Neural progenitor cell (in vitro differentiated cells): ENCODE data around the gene AOX1. TPM values are rescaled to one million over a fixed set of nuclear protein-coding genes. Genes with fewer than 3 reads are reported as not detected.

Source experiments
- DNase-seq: peaks from one replicate; pipeline ENCODE4 v3.0.0-alpha.2; 2016; ENCODE audit warnings: low spot score
- H2AFZ ChIP-seq: fragments of 200-600 bp; sonication (generic); replicated peaks from 2 replicates; pipeline ENCODE4 v1.6.1; 2016; ENCODE audit warnings: antibody characterized with exemption
- H3F3A ChIP-seq: fragments of 200-600 bp; sonication (generic); 2 replicates; pipeline ENCODE4 v1.6.1; 2016; ENCODE audit warnings: antibody characterized with exemption, low read depth
- H3K27ac ChIP-seq: fragments of 200-600 bp; sonication (generic); 2 replicates; pipeline ENCODE4 v1.5.1; 2016; ENCODE audit warnings: mild to moderate bottlenecking
- H3K27me3 ChIP-seq: fragments of 200-600 bp; sonication (generic); 2 replicates; pipeline ENCODE4 v1.6.1; 2016; ENCODE audit warnings: mild to moderate bottlenecking, moderate library complexity
- H3K36me3 ChIP-seq: fragments of 200-600 bp; sonication (generic); 2 replicates; pipeline ENCODE4 v1.5.1; 2016
- H3K4me1 ChIP-seq: fragments of 200-600 bp; sonication (generic); 2 replicates; pipeline ENCODE4 v1.6.1; 2016; ENCODE audit warnings: mixed run types
- H3K4me2 ChIP-seq: fragments of 200-600 bp; sonication (generic); 2 replicates; pipeline ENCODE4 v1.6.1; 2016
- H3K4me3 ChIP-seq: fragments of 200-600 bp; sonication (generic); 2 replicates; pipeline ENCODE4 v1.5.1; 2016
- H3K79me2 ChIP-seq: fragments of 200-600 bp; sonication (generic); 2 replicates; pipeline ENCODE4 v1.6.1; 2016; ENCODE audit warnings: low read depth
- H3K9ac ChIP-seq: fragments of 200-600 bp; sonication (generic); 2 replicates; pipeline ENCODE4 v1.6.1; 2016
- H3K9me3 ChIP-seq: fragments of 200-600 bp; sonication (generic); 2 replicates; pipeline ENCODE4 v1.5.1; 2016; ENCODE audit warnings: low read depth
- H4K20me1 ChIP-seq: fragments of 200-600 bp; sonication (generic); 2 replicates; pipeline ENCODE4 v1.6.1; 2016; ENCODE audit warnings: low read depth
- H3K27ac Mint-ChIP-seq: 3 replicates; pipeline ENCODE4 v1.8.0; 2021; ENCODE audit warnings: mixed read lengths
- H3K27me3 Mint-ChIP-seq: 2 replicates; pipeline ENCODE4 v1.8.0; 2022; ENCODE audit warnings: low read depth, mild to moderate bottlenecking, inconsistent platforms, moderate library complexity, mixed read lengths; ENCODE audit not compliant: insufficient read depth
- H3K36me3 Mint-ChIP-seq: 3 replicates; pipeline ENCODE4 v1.8.0; 2021; ENCODE audit warnings: mixed read lengths
- H3K4me1 Mint-ChIP-seq: 3 replicates; pipeline ENCODE4 v1.8.0; 2021; ENCODE audit warnings: mixed read lengths
- H3K4me3 Mint-ChIP-seq: 3 replicates; pipeline ENCODE4 v1.8.0; 2021; ENCODE audit warnings: mild to moderate bottlenecking, moderate library complexity, mixed read lengths
- H3K9me3 Mint-ChIP-seq: 3 replicates; pipeline ENCODE4 v1.8.0; 2020; ENCODE audit warnings: mixed read lengths
- CTCF ChIP-seq: fragments of 200-600 bp; sonication (generic); IDR thresholded peaks from 2 replicates; pipeline ENCODE4 v1.5.1; 2017; ENCODE audit warnings: antibody characterized with exemption, mild to moderate bottlenecking
- EZH2 ChIP-seq: fragments of 200-600 bp; sonication (generic); IDR thresholded peaks from 2 replicates; pipeline ENCODE4 v1.6.1; 2017; ENCODE audit warnings: antibody characterized with exemption, mild to moderate bottlenecking, moderate library complexity
- EZH2phosphoT487 ChIP-seq: fragments of 200-600 bp; sonication (generic); IDR thresholded peaks from 2 replicates; pipeline ENCODE4 v1.6.1; 2017; ENCODE audit warnings: antibody characterized with exemption
- total RNA-seq: library from RNA; depleted of rRNA; stranded (reverse); fragments of >200 nt; gene quantifications from 2 replicates; pipeline ENCODE4 v1.2.3, GENCODE V29; 2015; ENCODE audit warnings: low replicate concordance

Gene AOX1
- total RNA-seq, 1 donor from 2014 or later: 6.2 TPM

DNA sequence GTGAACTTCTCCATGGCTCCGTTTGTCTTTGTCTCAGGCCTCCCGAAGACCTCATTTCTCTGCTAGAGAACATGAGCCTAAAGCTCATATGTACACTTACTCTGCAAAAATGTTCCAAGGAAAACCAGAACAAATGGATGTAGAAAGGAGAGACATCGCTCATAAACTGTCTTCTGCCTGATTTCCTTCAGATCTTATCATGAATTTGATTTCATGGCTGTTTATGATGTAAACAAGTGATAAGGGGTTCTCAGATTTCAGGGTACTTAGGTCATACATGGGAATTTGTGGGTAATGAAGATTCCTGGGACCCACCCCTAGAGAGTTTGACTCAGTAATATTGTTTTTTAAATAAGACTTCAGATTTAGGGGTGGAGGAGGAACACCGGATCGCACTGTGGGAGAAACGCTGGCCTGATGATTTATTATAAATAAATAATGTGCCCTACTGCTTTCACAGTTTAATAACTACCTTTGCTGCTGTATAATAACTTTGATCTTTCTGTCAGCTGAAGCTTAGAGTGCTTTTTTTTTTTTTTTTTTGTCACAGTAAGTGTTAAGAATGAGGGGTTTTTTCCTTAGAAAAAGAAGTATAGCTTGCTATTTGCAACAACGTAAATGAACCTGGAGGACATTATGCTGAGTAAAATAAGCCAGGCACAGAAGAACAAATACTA lies 14.9 kb downstream of the AOX1 start:
- Histone ChIP-seq H3K27ac (no peak overlapping the region), H3K4me3 (no peak overlapping the region), H3K27me3 (no peaks in the 10 kb centered on the region), H3K9me3 (no peaks in the 10 kb centered on the region), H3K9ac (no peak overlapping the region), H3K36me3 (no peaks in the 10 kb centered on the region), H3F3A (no peaks in the 10 kb centered on the region), H3K79me2 (no peaks in the 10 kb centered on the region), H4K20me1 (no peaks in the 10 kb centered on the region), H3K4me1 (no peaks in the 10 kb centered on the region), H3K4me2 (no peak overlapping the region), H2AFZ (no peak overlapping the region)
- Mint-ChIP-seq H3K4me1 (peaks cover 2% of the 10 kb centered on the region), H3K9me3 (no peaks in the 10 kb centered on the region), H3K27ac (no peak overlapping the region), H3K36me3 (no peaks in the 10 kb centered on the region), H3K27me3 (peaks cover 3% of the 10 kb centered on the region), H3K4me3 (no peak overlapping the region)
- DNase-seq: no peak
- TF ChIP-seq CTCF (no peak), EZH2 (no peak), EZH2phosphoT487 (no peak)

- H3K4me3 ChIP-seq: no peak overlapping the region
- no peaks in the 10 kb centered on the region for H3F3A ChIP-seq
- Mint-ChIP-seq H3K36me3 (no peaks in the 10 kb centered on the region), H3K9me3 (peaks cover 3% of the 10 kb centered on the region), H3K27me3 (peaks cover 3% of the 10 kb centered on the region), H3K4me1 (peaks cover 2% of the 10 kb centered on the region), H3K27ac (no peak overlapping the region), H3K4me3 (no peak overlapping the region)
- DNase-seq: no peak
- no peaks in the 10 kb centered on the region for H3K79me2 ChIP-seq
- H3K4me2 ChIP-seq: no peak overlapping the region
- H3K27me3 ChIP-seq: no peaks in the 10 kb centered on the region
- no peak for TF ChIP-seq EZH2
- TF ChIP-seq EZH2phosphoT487: no peak
- no peak for TF ChIP-seq CTCF
- H3K36me3 ChIP-seq: no peaks in the 10 kb centered on the region
- no peaks in the 10 kb centered on the region for H4K20me1 ChIP-seq
- no peaks in the 10 kb centered on the region for H3K4me1 ChIP-seq
- no peak overlapping the region for H2AFZ ChIP-seq
- H3K9me3 ChIP-seq: no peaks in the 10 kb centered on the region
- H3K27ac ChIP-seq: no peak overlapping the region
- no peak overlapping the region for H3K9ac ChIP-seq
These were observed 16.8 kb downstream of the AOX1 start for GRCh38 chr2:200602584-200602983.

DNA sequence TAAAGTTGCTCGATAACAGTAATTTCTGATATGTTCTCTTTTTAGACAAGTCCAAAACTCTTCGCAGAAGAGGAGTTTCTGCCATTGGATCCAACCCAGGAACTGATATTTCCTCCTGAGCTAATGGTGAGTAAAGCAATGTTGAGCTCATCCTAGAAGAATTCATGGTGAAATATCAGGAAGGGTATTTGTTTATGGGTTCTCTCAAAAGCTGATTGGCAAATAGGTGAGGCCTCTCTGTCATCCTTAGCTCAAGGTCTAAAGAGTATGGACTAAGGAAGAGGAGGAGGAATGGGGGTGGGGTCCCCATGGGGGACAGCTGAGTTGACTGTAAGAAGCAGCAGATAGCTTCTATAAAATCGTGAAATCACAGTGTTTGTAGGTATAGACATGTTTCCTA lies 18.2 kb downstream of the AOX1 start:
- Histone ChIP-seq H3K4me1 (no peaks in the 10 kb centered on the region), H3K27me3 (no peaks in the 10 kb centered on the region), H3K27ac (no peak overlapping the region), H3K9ac (no peak overlapping the region), H3K36me3 (no peaks in the 10 kb centered on the region), H2AFZ (no peak overlapping the region), H3K4me3 (no peak overlapping the region), H3F3A (no peaks in the 10 kb centered on the region), H3K79me2 (no peaks in the 10 kb centered on the region), H4K20me1 (no peaks in the 10 kb centered on the region), H3K4me2 (no peak overlapping the region), H3K9me3 (no peaks in the 10 kb centered on the region)
- DNase-seq: no peak
- Mint-ChIP-seq H3K9me3 (peaks cover 3% of the 10 kb centered on the region), H3K4me3 (no peak overlapping the region), H3K27ac (no peak overlapping the region), H3K27me3 (peaks cover 3% of the 10 kb centered on the region), H3K4me1 (peaks cover 2% of the 10 kb centered on the region), H3K36me3 (no peaks in the 10 kb centered on the region)
- TF ChIP-seq CTCF (no peak), EZH2 (no peak), EZH2phosphoT487 (no peak)
